Measurements from ENCODE around the gene MYO9B. TPM values are rescaled to one million over a fixed set of nuclear protein-coding genes. Genes with fewer than 3 reads are reported as not detected.

MYO9B gene
- total RNA-seq, 1 experiment from 2014 or later = 94.3 TPM

DNA sequence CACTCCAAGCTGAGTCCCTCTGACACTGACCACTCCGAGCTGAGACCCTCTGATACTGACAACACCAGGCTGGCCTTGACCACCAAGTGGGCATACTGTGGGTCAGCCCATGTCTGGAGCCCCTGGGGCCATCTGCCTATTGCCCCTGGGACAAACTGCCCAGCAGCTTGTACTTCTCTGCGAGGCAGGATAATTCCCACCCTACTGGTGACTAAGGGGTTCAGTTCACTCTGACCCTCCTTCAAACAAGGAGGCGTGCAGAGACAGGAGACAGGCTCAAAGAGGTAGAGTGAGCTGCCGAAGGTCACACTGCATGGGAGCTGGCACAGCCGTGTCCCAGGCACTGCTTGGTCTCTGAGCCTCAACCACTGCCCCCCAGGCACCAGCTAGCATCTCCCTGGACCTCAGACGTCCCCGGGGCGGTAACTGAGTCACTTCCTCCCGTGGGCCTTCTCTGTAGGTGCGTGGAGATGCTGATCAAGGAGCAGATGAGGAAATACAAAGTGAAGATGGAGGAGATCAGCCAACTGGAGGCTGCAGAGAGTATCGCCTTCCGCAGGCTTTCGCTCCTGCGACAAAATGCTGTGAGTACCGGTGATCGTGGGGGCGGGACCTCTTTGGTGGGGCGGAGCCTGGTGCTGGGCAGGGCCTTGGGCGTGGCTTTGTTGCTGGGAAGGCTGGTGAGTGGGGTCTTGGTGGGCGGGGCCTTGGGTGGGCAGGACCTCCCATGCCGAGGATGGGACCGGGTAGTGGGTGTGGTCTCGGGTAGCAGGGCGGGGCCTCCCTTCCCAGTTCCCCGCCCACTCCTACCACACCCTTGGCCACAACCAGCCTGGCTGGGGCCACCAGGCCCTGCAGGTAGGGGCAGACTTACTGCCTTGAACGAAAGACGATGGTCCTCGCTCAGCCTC is 133.8 kb downstream of the MYO9B start (continued):
- TF ChIP-seq, protein P1, sequence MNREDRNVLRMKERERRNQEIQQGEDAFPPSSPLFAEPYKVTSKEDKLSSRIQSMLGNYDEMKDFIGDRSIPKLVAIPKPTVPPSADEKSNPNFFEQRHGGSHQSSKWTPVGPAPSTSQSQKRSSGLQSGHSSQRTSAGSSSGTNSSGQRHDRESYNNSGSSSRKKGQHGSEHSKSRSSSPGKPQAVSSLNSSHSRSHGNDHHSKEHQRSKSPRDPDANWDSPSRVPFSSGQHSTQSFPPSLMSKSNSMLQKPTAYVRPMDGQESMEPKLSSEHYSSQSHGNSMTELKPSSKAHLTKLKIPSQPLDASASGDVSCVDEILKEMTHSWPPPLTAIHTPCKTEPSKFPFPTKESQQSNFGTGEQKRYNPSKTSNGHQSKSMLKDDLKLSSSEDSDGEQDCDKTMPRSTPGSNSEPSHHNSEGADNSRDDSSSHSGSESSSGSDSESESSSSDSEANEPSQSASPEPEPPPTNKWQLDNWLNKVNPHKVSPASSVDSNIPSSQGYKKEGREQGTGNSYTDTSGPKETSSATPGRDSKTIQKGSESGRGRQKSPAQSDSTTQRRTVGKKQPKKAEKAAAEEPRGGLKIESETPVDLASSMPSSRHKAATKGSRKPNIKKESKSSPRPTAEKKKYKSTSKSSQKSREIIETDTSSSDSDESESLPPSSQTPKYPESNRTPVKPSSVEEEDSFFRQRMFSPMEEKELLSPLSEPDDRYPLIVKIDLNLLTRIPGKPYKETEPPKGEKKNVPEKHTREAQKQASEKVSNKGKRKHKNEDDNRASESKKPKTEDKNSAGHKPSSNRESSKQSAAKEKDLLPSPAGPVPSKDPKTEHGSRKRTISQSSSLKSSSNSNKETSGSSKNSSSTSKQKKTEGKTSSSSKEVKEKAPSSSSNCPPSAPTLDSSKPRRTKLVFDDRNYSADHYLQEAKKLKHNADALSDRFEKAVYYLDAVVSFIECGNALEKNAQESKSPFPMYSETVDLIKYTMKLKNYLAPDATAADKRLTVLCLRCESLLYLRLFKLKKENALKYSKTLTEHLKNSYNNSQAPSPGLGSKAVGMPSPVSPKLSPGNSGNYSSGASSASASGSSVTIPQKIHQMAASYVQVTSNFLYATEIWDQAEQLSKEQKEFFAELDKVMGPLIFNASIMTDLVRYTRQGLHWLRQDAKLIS (CRISPR knock-in tag; IDR thresholded peaks at IDR 0.05; ENCODE audit: borderline replicate concordance) = no peak
- no peak for TF ChIP-seq ZNF396 (CRISPR knock-in tag; IDR thresholded peaks at IDR 0.05; ENCODE audit: borderline replicate concordance)
- TF ChIP-seq, protein P2, sequence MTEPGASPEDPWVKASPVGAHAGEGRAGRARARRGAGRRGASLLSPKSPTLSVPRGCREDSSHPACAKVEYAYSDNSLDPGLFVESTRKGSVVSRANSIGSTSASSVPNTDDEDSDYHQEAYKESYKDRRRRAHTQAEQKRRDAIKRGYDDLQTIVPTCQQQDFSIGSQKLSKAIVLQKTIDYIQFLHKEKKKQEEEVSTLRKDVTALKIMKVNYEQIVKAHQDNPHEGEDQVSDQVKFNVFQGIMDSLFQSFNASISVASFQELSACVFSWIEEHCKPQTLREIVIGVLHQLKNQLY (CRISPR knock-in tag; IDR thresholded peaks at IDR 0.05) = no peak
- no peak for TF ChIP-seq ZNF317 (CRISPR knock-in tag; IDR thresholded peaks at IDR 0.05; ENCODE audit: borderline replicate concordance, low read depth)
- no peak for TF ChIP-seq SMAD3 (CRISPR knock-in tag; IDR thresholded peaks at IDR 0.05; ENCODE audit: borderline replicate concordance)
- no peak for TF ChIP-seq JAZF1 (CRISPR knock-in tag; IDR thresholded peaks at IDR 0.05)

DNA sequence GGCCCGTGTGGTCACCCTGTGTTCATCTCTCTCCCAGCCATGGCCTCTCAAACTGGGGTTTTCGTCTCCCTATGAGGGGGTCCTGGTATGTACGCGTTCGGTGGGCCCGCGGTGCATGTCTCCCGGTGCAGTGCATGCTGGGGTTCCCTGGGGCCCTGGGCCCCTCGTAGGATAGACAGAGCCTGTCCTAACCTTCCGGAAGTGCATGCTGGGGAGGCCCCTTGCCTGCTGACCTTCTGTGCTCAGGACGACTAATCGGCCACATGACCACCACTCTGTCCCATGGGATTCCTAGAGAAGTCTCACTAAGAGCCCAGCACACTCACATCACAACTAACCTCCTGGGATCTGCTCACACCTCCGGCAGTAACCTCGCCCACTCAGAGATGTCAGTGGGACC is 134.7 kb downstream of the MYO9B start:
- TF ChIP-seq NR2C2 (CRISPR knock-in tag; IDR thresholded peaks at IDR 0.05) = 0 out of 2 replicates have a peak, but pooled peaks have one; percentile 26
- TF ChIP-seq, protein P3, sequence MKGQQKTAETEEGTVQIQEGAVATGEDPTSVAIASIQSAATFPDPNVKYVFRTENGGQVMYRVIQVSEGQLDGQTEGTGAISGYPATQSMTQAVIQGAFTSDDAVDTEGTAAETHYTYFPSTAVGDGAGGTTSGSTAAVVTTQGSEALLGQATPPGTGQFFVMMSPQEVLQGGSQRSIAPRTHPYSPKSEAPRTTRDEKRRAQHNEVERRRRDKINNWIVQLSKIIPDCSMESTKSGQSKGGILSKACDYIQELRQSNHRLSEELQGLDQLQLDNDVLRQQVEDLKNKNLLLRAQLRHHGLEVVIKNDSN (CRISPR knock-in tag; IDR thresholded peaks at IDR 0.05) = no peak
- POLR2A ChIA-PET = interaction anchor here (0.8 kb wide), 1 partner anchor 549 kb away, joined by 8 read pairs; the partner anchor contains the start of gene TMEM38A
- H3K4me1 Mint-ChIP-seq = peaks cover 17% of the 10 kb centered on the region

DNA sequence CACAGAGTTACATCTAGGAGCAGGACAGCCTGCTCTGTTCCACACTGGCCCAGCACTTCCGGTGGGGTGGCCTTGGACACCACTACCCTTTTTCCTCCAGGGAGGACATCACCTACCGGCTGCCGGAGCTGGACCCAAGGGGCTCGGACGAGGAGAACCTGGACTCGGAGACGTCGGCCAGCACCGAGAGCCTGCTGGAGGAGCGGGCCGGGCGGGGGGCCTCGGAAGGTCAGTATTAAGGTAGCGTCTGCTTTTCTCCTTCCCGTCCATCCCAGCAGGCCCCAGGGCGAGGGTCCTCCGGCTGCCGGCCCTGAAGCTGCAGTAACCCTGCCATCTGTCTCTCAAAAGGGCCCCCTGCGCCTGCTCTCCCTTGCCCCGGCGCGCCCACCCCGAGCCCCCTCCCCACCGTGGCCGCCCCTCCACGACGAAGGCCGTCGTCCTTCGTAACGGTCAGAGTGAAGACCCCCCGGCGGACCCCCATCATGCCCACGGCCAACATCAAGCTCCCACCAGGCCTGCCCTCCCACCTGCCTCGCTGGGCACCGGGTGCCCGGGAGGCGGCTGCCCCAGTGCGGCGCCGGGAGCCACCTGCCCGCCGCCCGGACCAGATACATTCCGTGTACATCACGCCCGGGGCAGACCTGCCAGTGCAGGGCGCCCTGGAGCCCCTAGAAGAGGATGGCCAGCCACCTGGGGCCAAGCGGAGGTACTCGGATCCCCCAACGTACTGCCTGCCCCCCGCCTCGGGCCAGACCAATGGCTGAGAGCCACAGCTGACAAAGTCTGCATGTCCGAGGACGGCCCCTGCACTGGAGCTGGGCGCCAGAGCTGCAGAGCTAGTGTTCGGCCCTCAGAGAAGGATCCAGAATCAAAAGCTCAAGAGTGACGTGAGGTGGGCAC is 136.2 kb downstream of the MYO9B start:
- no peak for DNase-seq (ENCODE audit: low spot score)
- Mint-ChIP-seq H3K36me3 (peaks cover 14% of the 10 kb centered on the region), H3K4me1 (peaks cover 22% of the 10 kb centered on the region), H3K9me3 (no peaks in the 10 kb centered on the region), H3K27me3 (ENCODE audit: low read depth) (no peaks in the 10 kb centered on the region), H3K4me3 (no peak overlapping the region), H3K27ac (no peak overlapping the region)
- no peak for ATAC-seq
- ChIA-PET CTCF (no interaction called here), POLR2A (no interaction called here)
- TF ChIP-seq ZNF396 (CRISPR knock-in tag; IDR thresholded peaks at IDR 0.05; ENCODE audit: borderline replicate concordance) = no peak
- TF ChIP-seq, protein P4, sequence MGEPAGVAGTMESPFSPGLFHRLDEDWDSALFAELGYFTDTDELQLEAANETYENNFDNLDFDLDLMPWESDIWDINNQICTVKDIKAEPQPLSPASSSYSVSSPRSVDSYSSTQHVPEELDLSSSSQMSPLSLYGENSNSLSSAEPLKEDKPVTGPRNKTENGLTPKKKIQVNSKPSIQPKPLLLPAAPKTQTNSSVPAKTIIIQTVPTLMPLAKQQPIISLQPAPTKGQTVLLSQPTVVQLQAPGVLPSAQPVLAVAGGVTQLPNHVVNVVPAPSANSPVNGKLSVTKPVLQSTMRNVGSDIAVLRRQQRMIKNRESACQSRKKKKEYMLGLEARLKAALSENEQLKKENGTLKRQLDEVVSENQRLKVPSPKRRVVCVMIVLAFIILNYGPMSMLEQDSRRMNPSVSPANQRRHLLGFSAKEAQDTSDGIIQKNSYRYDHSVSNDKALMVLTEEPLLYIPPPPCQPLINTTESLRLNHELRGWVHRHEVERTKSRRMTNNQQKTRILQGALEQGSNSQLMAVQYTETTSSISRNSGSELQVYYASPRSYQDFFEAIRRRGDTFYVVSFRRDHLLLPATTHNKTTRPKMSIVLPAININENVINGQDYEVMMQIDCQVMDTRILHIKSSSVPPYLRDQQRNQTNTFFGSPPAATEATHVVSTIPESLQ (CRISPR knock-in tag; IDR thresholded peaks at IDR 0.05) = no peak
- TF ChIP-seq, protein P5, sequence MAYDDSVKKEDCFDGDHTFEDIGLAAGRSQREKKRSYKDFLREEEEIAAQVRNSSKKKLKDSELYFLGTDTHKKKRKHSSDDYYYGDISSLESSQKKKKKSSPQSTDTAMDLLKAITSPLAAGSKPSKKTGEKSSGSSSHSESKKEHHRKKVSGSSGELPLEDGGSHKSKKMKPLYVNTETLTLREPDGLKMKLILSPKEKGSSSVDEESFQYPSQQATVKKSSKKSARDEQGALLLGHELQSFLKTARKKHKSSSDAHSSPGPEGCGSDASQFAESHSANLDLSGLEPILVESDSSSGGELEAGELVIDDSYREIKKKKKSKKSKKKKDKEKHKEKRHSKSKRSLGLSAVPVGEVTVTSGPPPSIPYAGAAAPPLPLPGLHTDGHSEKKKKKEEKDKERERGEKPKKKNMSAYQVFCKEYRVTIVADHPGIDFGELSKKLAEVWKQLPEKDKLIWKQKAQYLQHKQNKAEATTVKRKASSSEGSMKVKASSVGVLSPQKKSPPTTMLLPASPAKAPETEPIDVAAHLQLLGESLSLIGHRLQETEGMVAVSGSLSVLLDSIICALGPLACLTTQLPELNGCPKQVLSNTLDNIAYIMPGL (CRISPR knock-in tag; IDR thresholded peaks at IDR 0.05) = no peak
- TF ChIP-seq, protein P6, sequence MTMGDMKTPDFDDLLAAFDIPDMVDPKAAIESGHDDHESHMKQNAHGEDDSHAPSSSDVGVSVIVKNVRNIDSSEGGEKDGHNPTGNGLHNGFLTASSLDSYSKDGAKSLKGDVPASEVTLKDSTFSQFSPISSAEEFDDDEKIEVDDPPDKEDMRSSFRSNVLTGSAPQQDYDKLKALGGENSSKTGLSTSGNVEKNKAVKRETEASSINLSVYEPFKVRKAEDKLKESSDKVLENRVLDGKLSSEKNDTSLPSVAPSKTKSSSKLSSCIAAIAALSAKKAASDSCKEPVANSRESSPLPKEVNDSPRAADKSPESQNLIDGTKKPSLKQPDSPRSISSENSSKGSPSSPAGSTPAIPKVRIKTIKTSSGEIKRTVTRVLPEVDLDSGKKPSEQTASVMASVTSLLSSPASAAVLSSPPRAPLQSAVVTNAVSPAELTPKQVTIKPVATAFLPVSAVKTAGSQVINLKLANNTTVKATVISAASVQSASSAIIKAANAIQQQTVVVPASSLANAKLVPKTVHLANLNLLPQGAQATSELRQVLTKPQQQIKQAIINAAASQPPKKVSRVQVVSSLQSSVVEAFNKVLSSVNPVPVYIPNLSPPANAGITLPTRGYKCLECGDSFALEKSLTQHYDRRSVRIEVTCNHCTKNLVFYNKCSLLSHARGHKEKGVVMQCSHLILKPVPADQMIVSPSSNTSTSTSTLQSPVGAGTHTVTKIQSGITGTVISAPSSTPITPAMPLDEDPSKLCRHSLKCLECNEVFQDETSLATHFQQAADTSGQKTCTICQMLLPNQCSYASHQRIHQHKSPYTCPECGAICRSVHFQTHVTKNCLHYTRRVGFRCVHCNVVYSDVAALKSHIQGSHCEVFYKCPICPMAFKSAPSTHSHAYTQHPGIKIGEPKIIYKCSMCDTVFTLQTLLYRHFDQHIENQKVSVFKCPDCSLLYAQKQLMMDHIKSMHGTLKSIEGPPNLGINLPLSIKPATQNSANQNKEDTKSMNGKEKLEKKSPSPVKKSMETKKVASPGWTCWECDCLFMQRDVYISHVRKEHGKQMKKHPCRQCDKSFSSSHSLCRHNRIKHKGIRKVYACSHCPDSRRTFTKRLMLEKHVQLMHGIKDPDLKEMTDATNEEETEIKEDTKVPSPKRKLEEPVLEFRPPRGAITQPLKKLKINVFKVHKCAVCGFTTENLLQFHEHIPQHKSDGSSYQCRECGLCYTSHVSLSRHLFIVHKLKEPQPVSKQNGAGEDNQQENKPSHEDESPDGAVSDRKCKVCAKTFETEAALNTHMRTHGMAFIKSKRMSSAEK (CRISPR knock-in tag; IDR thresholded peaks at IDR 0.05; ENCODE audit: borderline replicate concordance) = no peak
- TF ChIP-seq, protein P7, sequence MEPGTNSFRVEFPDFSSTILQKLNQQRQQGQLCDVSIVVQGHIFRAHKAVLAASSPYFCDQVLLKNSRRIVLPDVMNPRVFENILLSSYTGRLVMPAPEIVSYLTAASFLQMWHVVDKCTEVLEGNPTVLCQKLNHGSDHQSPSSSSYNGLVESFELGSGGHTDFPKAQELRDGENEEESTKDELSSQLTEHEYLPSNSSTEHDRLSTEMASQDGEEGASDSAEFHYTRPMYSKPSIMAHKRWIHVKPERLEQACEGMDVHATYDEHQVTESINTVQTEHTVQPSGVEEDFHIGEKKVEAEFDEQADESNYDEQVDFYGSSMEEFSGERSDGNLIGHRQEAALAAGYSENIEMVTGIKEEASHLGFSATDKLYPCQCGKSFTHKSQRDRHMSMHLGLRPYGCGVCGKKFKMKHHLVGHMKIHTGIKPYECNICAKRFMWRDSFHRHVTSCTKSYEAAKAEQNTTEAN (CRISPR knock-in tag; IDR thresholded peaks at IDR 0.05) = no peak
- no peak for TF ChIP-seq SMAD3 (CRISPR knock-in tag; IDR thresholded peaks at IDR 0.05; ENCODE audit: borderline replicate concordance)

More for the DNA sequence above, 134.7 kb downstream of the MYO9B start:
- Mint-ChIP-seq H3K9me3 (no peaks in the 10 kb centered on the region), H3K27ac (no peak overlapping the region), H3K27me3 (ENCODE audit: low read depth) (no peaks in the 10 kb centered on the region), H3K4me3 (no peak overlapping the region), H3K36me3 (peaks cover 14% of the 10 kb centered on the region)
- DNase-seq (ENCODE audit: low spot score) = no peak
- CTCF ChIA-PET = interaction anchor here (1.3 kb wide), 1 partner anchor 16 kb away, joined by 3 read pairs; the partner anchor contains the start of gene OCEL1
- ATAC-seq = no peak
